Prostate gland (tissue), 2 donors: ENCODE results near the gene DDX21.

Experiments used
- CTCF ChIP-seq, 4 experiments: fragments of 200-600 bp in 2 of 4; fragments of 450-650 bp in 2 of 4; sonication (generic) in 2 of 4; IDR thresholded peaks; 1 replicate in 3 of 4; 2 replicates in 1 of 4; pipeline ENCODE4 v1.5.1; 2016 to 2019; ENCODE audit warnings: antibody characterized with exemption in 4 of 4, mild to moderate bottlenecking in 2 of 4, moderate library complexity in 2 of 4
- POLR2A ChIP-seq: fragments of 450-650 bp; IDR thresholded peaks from one replicate; pipeline ENCODE4 v1.6.1; 2016; ENCODE audit warnings: antibody characterized with exemption, mild to moderate bottlenecking
- POLR2AphosphoS5 ChIP-seq: sonication (generic); formaldehyde crosslinking; IDR thresholded peaks from one replicate; pipeline ENCODE4 v1.6.1; 2017; ENCODE audit warnings: antibody characterized with exemption

- TF ChIP-seq CTCF (IDR thresholded peaks at IDR 0.05) (no peak), POLR2A (no peak), POLR2AphosphoS5 (no peak)
Measured at GRCh38 chr10:68973975-68974374, 18.0 kb downstream of the DDX21 start.
